SH-SY5Y (cell line): ENCODE data around the gene RBFOX1.

ENCODE experiments used
- GATA2 ChIP-seq: IDR thresholded peaks from 2 replicates; pipeline ENCODE4 v1.6.1; 2011; ENCODE audit warnings: mild to moderate bottlenecking, low read depth, low read length
- GATA3 ChIP-seq: IDR thresholded peaks from 2 replicates; pipeline ENCODE4 v1.6.1; 2011; ENCODE audit warnings: low read depth, mild to moderate bottlenecking, low read length, moderate library complexity

DNA sequence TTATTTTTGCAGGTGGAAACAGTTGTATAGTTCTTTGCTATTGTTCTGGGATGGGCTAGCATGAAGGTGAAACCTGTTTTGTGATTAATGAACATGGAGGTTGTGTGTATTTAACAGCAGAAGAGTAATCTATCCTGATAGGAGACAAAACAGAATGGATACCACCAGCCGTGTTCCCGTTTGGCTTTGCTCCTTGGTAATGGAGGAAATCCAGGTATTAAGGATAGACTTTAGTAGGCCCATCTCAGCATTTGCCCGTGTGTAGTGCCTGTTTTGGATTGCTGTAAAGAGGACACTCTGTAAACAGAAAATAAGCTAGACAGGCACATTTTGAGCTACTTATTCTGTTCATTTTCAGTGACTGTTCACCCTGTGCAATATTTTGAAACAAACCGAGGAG, 215.1 kb downstream of the RBFOX1 start:
- TF ChIP-seq GATA2 (no peak), GATA3 (no peak)
